Measurements from ENCODE around the gene CCNY. TPM values are rescaled to one million over a fixed set of nuclear protein-coding genes. Genes with fewer than 3 reads are reported as not detected.

CCNY gene
- total and polyA plus RNA-seq, 2 experiments from 2014 or later, result 38.9 to 79.9 TPM

GRCh38 chr10:35611750-35612149, 275.4 kb downstream of the CCNY start:
- TF ChIP-seq CTCF (IDR thresholded peaks at IDR 0.05; ENCODE audit: low read depth, low read length), result no peak
- no peaks in the 10 kb centered on the region for H3K9me3 ChIP-seq (ENCODE audit: low read depth)
- H3K27ac ChIP-seq, result no peak overlapping the region
- DNase-seq (ENCODE audit: low read depth in 1 of 2, low spot score in 1 of 2), result no peak
- no peaks in the 10 kb centered on the region for H3K4me1 ChIP-seq (ENCODE audit: low read depth)
- H3K36me3 ChIP-seq, result no peaks in the 10 kb centered on the region
- H3K4me3 ChIP-seq, result no peak overlapping the region
- H3K27me3 ChIP-seq, result peaks cover 9% of the 10 kb centered on the region

- H3K27me3 ChIP-seq, result peaks cover 6% of the 10 kb centered on the region
- no peak overlapping the region for H3K27ac ChIP-seq
- H3K36me3 ChIP-seq, result no peaks in the 10 kb centered on the region
- H3K4me1 ChIP-seq (ENCODE audit: low read depth), result no peaks in the 10 kb centered on the region
- H3K9me3 ChIP-seq (ENCODE audit: low read depth), result no peaks in the 10 kb centered on the region
- H3K4me3 ChIP-seq, result no peak overlapping the region
- no peak for DNase-seq (ENCODE audit: low read depth in 1 of 2, low spot score in 1 of 2)
- no peak for TF ChIP-seq CTCF (IDR thresholded peaks at IDR 0.05; ENCODE audit: low read depth, low read length)
Measured at GRCh38 chr10:35612385-35613106, 276.2 kb downstream of the CCNY start.

GRCh38 chr10:35613107-35613440, 276.8 kb downstream of the CCNY start:
- DNase-seq (ENCODE audit: low read depth in 1 of 2, low spot score in 1 of 2), result no peak
- Histone ChIP-seq H3K27me3 (peaks cover 2% of the 10 kb centered on the region), H3K4me1 (ENCODE audit: low read depth) (no peaks in the 10 kb centered on the region), H3K4me3 (no peak overlapping the region), H3K9me3 (ENCODE audit: low read depth) (no peaks in the 10 kb centered on the region), H3K36me3 (no peaks in the 10 kb centered on the region), H3K27ac (no peak overlapping the region)
- no peak for TF ChIP-seq CTCF (IDR thresholded peaks at IDR 0.05; ENCODE audit: low read depth, low read length)

GRCh38 chr10:35613597-35614226, 277.4 kb downstream of the CCNY start:
- Histone ChIP-seq H3K36me3 (no peaks in the 10 kb centered on the region), H3K4me3 (no peak overlapping the region), H3K9me3 (ENCODE audit: low read depth) (no peaks in the 10 kb centered on the region), H3K4me1 (ENCODE audit: low read depth) (no peaks in the 10 kb centered on the region), H3K27ac (no peak overlapping the region), H3K27me3 (no peaks in the 10 kb centered on the region)
- DNase-seq (ENCODE audit: low read depth in 1 of 2, low spot score in 1 of 2), result peak; percentile 28 to 55
- peak; percentile 44 for TF ChIP-seq CTCF (IDR thresholded peaks at IDR 0.05; ENCODE audit: low read depth, low read length)

GRCh38 chr10:35614312-35614711, 278.0 kb downstream of the CCNY start:
- Histone ChIP-seq H3K27ac (no peak overlapping the region), H3K36me3 (no peaks in the 10 kb centered on the region), H3K4me3 (no peak overlapping the region), H3K9me3 (ENCODE audit: low read depth) (no peaks in the 10 kb centered on the region), H3K27me3 (no peaks in the 10 kb centered on the region), H3K4me1 (ENCODE audit: low read depth) (no peaks in the 10 kb centered on the region)
- no peak for TF ChIP-seq CTCF (IDR thresholded peaks at IDR 0.05; ENCODE audit: low read depth, low read length)
- no peak for DNase-seq (ENCODE audit: low read depth in 1 of 2, low spot score in 1 of 2)

Other genes with a start within 250 kb of the CCNY start
- 19.2 and 21.6 TPM in 2 replicates for gene CUL2, start 246.2 kb upstream of the CCNY start, total RNA-seq
- 43.0 and 48.7 TPM in 2 replicates for gene CUL2, start 246.2 kb upstream of the CCNY start, polyA plus RNA-seq
- 415 and 468 TPM in 2 replicates for gene CREM, start 209.7 kb upstream of the CCNY start, total RNA-seq
- gene CREM, start 209.7 kb upstream of the CCNY start, polyA plus RNA-seq, result 486 and 570 TPM in 2 replicates

All from cardiac muscle cell (in vitro differentiated cells and primary cell).